WTC11 (cell line): ENCODE measurements around the gene IRF2.

Source experiments
- ATF6 ChIP-seq: sonication (generic); formaldehyde crosslinking; IDR thresholded peaks from 2 replicates; pipeline ENCODE4 v1.8.1; 2023; ENCODE audit warnings: mild to moderate bottlenecking, missing genetic modification reagents
- CTCF ChIP-seq: fragments of 200-600 bp; IDR thresholded peaks from 2 replicates; pipeline ENCODE4 v1.8.0; 2022; ENCODE audit warnings: antibody characterized with exemption
- ETV6 ChIP-seq: sonication (generic); formaldehyde crosslinking; IDR thresholded peaks from 2 replicates; pipeline ENCODE4 v1.8.1; 2022; ENCODE audit warnings: mild to moderate bottlenecking, missing genetic modification reagents
- MYBL2 ChIP-seq: sonication (generic); formaldehyde crosslinking; IDR thresholded peaks from 2 replicates; pipeline ENCODE4 v1.8.1; 2023; ENCODE audit warnings: mild to moderate bottlenecking, moderate library complexity, missing genetic modification reagents
- TEAD4 ChIP-seq: sonication (generic); formaldehyde crosslinking; IDR thresholded peaks from 2 replicates; pipeline ENCODE4 v1.8.0; 2022; ENCODE audit warnings: mild to moderate bottlenecking, missing genetic modification reagents

GRCh38 chr4:184387351-184387750 is 87.0 kb downstream of the IRF2 start:
- TF ChIP-seq MYBL2 (CRISPR knock-in tag) = no peak
- no peak for TF ChIP-seq ETV6 (CRISPR knock-in tag)
- TF ChIP-seq ATF6 (CRISPR knock-in tag) = no peak
- TF ChIP-seq TEAD4 (CRISPR knock-in tag) = no peak
- no peak for TF ChIP-seq CTCF
